VCaP (cell line): ENCODE data around the gene HDAC4.

Experiments used
- H3K27ac ChIP-seq: fragments of 450-650 bp; 2 replicates; pipeline ENCODE4 v1.5.1; 2017
- CTCF ChIP-seq: fragments of 450-650 bp; conservative IDR thresholded peaks from 2 replicates; pipeline ENCODE4 v1.5.1; 2017; ENCODE audit warnings: mild to moderate bottlenecking, moderate library complexity

Gene HDAC4

GRCh38 chr2:239000089-239000488 lies 400.7 kb downstream of the HDAC4 start:
- no peak for TF ChIP-seq CTCF
- H3K27ac ChIP-seq: no peak overlapping the region

- H3K27ac ChIP-seq: no peak overlapping the region
- TF ChIP-seq CTCF: no peak
These were observed 401.5 kb downstream of the HDAC4 start for GRCh38 chr2:238999291-238999741.

GRCh38 chr2:238998801-238999200 lies 402.0 kb downstream of the HDAC4 start:
- H3K27ac ChIP-seq: no peak overlapping the region
- TF ChIP-seq CTCF: no peak
